WTC11 (cell line): ENCODE data around the gene FEN1. TPM values are rescaled to one million over a fixed set of nuclear protein-coding genes. Genes with fewer than 3 reads are reported as not detected.

Source experiments
- ATAC-seq: fragments of 200-7000 bp; cut with Tn5 transposase; 2 replicates; pipeline ENCODE4 v1.10.0; 2021; ENCODE audit warnings: mild to moderate bottlenecking, moderate library complexity
- CTCF ChIA-PET: fragments of 300-600 bp; sonication (Branson Sonifier 250); formaldehyde crosslinking; loops from one replicate; lab custom pipeline; 2021; ENCODE audit warnings: antibody characterized with exemption; lab: Charles Lee
- POLR2A ChIA-PET: fragments of 350-600 bp; sonication (Branson Sonifier 250); formaldehyde crosslinking; loops from one replicate; lab custom pipeline; 2021; ENCODE audit warnings: antibody characterized with exemption; lab: Charles Lee
- DNase-seq: peaks from one replicate; pipeline ENCODE4 v3.0.0; 2021; ENCODE audit warnings: low spot score
- H3K27ac Mint-ChIP-seq: 2 replicates; pipeline ENCODE4 v1.8.0; 2021; ENCODE audit warnings: mixed read lengths
- H3K27me3 Mint-ChIP-seq: 2 replicates; pipeline ENCODE4 v1.8.0; 2021; ENCODE audit warnings: low read depth, mild to moderate bottlenecking, moderate library complexity, mixed read lengths
- H3K36me3 Mint-ChIP-seq: 2 replicates; pipeline ENCODE4 v1.8.0; 2021; ENCODE audit warnings: mixed read lengths
- H3K4me1 Mint-ChIP-seq: 2 replicates; pipeline ENCODE4 v1.8.0; 2022; ENCODE audit warnings: mixed read lengths
- H3K4me3 Mint-ChIP-seq: 2 replicates; pipeline ENCODE4 v1.8.0; 2021; ENCODE audit warnings: mild to moderate bottlenecking, moderate library complexity, mixed read lengths
- H3K9me3 Mint-ChIP-seq: 2 replicates; pipeline ENCODE4 v1.8.0; 2021; ENCODE audit warnings: mixed read lengths
- ATF1 ChIP-seq: sonication (generic); formaldehyde crosslinking; IDR thresholded peaks from 2 replicates; pipeline ENCODE4 v1.8.1; 2023; ENCODE audit warnings: mild to moderate bottlenecking, moderate library complexity, missing genetic modification reagents
- FOXK1 ChIP-seq: sonication (generic); formaldehyde crosslinking; IDR thresholded peaks from 2 replicates; pipeline ENCODE4 v1.8.0; 2022; ENCODE audit warnings: mild to moderate bottlenecking, moderate library complexity, missing genetic modification reagents
- MXD4 ChIP-seq: fragments of 250-450 bp; sonication (Bioruptor Pico); IDR thresholded peaks from 2 replicates; pipeline ENCODE4 v1.8.0; 2021; ENCODE audit warnings: mild to moderate bottlenecking, moderate library complexity, borderline replicate concordance
- NFATC4 ChIP-seq: fragments of 250-450 bp; sonication (Bioruptor Pico); IDR thresholded peaks from 2 replicates; pipeline ENCODE4 v1.9.0; 2021; ENCODE audit warnings: mild to moderate bottlenecking
- OVOL2 ChIP-seq: fragments of 250-450 bp; sonication (Bioruptor Pico); IDR thresholded peaks from 2 replicates; pipeline ENCODE4 v1.9.0; 2021; ENCODE audit warnings: mild to moderate bottlenecking, borderline replicate concordance
- SMAD3 ChIP-seq: sonication (generic); formaldehyde crosslinking; IDR thresholded peaks from 2 replicates; pipeline ENCODE4 v1.8.0; 2022; ENCODE audit warnings: missing genetic modification reagents, mild to moderate bottlenecking, borderline replicate concordance
- SMAD4 ChIP-seq: sonication (generic); formaldehyde crosslinking; IDR thresholded peaks from 2 replicates; pipeline ENCODE4 v1.8.0; 2022; ENCODE audit warnings: mild to moderate bottlenecking, missing genetic modification reagents
- TP53 ChIP-seq: sonication (generic); formaldehyde crosslinking; IDR thresholded peaks from 2 replicates; pipeline ENCODE4 v1.8.1; 2023; ENCODE audit warnings: mild to moderate bottlenecking, missing genetic modification reagents
- ZNF263 ChIP-seq: sonication (generic); formaldehyde crosslinking; IDR thresholded peaks from 2 replicates; pipeline ENCODE4 v1.8.1; 2022; ENCODE audit warnings: low read depth, mild to moderate bottlenecking, moderate library complexity, missing genetic modification reagents
- ZNF317 ChIP-seq: sonication (generic); formaldehyde crosslinking; IDR thresholded peaks from 2 replicates; pipeline ENCODE4 v1.8.1; 2023; ENCODE audit warnings: low read depth, mild to moderate bottlenecking, moderate library complexity, missing genetic modification reagents, borderline replicate concordance
- ZNF423 ChIP-seq: fragments of 250-450 bp; sonication (Bioruptor Pico); IDR thresholded peaks from 2 replicates; pipeline ENCODE4 v2.1.2; 2022; ENCODE audit warnings: mild to moderate bottlenecking, moderate library complexity
- total RNA-seq: library from RNA; stranded (reverse); gene quantifications from 3 replicates; pipeline ENCODE4 v1.2.3, GENCODE V29; 2021
- TF ChIP-seq, protein P1 (sequence below): fragments of 250-450 bp; sonication (Bioruptor Pico); IDR thresholded peaks from 2 replicates; pipeline ENCODE4 v2.1.2; 2022; ENCODE audit warnings: mild to moderate bottlenecking, moderate library complexity
- TF ChIP-seq, protein P2 (sequence below): sonication (generic); formaldehyde crosslinking; IDR thresholded peaks from 2 replicates; pipeline ENCODE4 v1.8.0; 2022; ENCODE audit warnings: mild to moderate bottlenecking, missing genetic modification reagents
- TF ChIP-seq, protein P3 (sequence below): sonication (generic); formaldehyde crosslinking; IDR thresholded peaks from 2 replicates; pipeline ENCODE4 v1.8.0; 2022; ENCODE audit warnings: missing genetic modification reagents
- TF ChIP-seq, protein P4 (sequence below): fragments of 250-450 bp; sonication (Bioruptor Pico); IDR thresholded peaks from 2 replicates; pipeline ENCODE4 v1.9.0; 2021; ENCODE audit warnings: mild to moderate bottlenecking
- TF ChIP-seq, protein P5 (sequence below): fragments of 250-450 bp; sonication (Bioruptor Pico); IDR thresholded peaks from 2 replicates; pipeline ENCODE4 v1.9.0; 2021; ENCODE audit warnings: moderate library complexity, mild to moderate bottlenecking, inconsistent platforms, borderline replicate concordance
- TF ChIP-seq, protein P6 (sequence below): sonication (generic); formaldehyde crosslinking; IDR thresholded peaks from 2 replicates; pipeline ENCODE4 v1.8.0; 2023; ENCODE audit warnings: missing genetic modification reagents
- TF ChIP-seq, protein P7 (sequence below): sonication (generic); formaldehyde crosslinking; IDR thresholded peaks from 2 replicates; pipeline ENCODE4 v1.8.1; 2023; ENCODE audit warnings: mild to moderate bottlenecking, missing genetic modification reagents, moderate library complexity
- TF ChIP-seq, protein P8 (sequence below): fragments of 200-600 bp; IDR thresholded peaks from 2 replicates; pipeline ENCODE4 v1.8.0; 2022; ENCODE audit warnings: antibody characterized with exemption
- TF ChIP-seq, protein P9 (sequence below): sonication (generic); formaldehyde crosslinking; IDR thresholded peaks from 2 replicates; pipeline ENCODE4 v1.8.1; 2022; ENCODE audit warnings: mild to moderate bottlenecking, missing genetic modification reagents, moderate library complexity, borderline replicate concordance
- TF ChIP-seq, protein P10 (sequence below): sonication (generic); formaldehyde crosslinking; conservative IDR thresholded peaks from 2 replicates; pipeline ENCODE4 v1.8.1; 2022; ENCODE audit warnings: mild to moderate bottlenecking, missing genetic modification reagents

The FEN1 gene
- total RNA-seq, 1 experiment from 2014 or later, result 96.3 TPM

DNA sequence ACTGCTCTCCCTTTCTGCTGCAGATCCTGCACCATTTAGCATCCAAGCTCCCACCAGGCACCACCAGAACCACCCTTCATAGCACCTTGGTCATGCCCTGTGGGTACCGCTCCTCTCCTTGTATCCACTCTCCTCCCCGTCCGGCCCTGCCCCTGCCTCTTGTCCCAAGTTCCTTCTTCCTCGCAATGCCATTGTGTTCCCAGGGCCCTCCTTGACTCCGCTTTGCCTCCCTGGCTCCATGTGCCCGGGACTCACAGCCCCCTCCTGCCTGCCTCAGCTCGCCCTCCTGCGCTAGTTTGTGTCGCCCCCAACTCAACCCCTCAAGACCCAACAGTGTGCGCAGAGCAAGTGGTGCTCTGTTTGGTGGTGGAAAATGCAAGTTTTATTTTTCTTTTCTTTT lies 46.2 kb downstream of the FEN1 start (continued):
- TF ChIP-seq, protein P1, sequence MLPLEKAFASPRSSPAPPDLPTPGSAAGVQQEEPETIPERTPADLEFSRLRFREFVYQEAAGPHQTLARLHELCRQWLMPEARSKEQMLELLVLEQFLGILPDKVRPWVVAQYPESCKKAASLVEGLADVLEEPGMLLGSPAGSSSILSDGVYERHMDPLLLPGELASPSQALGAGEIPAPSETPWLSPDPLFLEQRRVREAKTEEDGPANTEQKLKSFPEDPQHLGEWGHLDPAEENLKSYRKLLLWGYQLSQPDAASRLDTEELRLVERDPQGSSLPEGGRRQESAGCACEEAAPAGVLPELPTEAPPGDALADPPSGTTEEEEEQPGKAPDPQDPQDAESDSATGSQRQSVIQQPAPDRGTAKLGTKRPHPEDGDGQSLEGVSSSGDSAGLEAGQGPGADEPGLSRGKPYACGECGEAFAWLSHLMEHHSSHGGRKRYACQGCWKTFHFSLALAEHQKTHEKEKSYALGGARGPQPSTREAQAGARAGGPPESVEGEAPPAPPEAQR (CRISPR knock-in tag), result no peak
- TF ChIP-seq SMAD4 (CRISPR knock-in tag) (no peak), ZNF263 (CRISPR knock-in tag) (no peak)

DNA sequence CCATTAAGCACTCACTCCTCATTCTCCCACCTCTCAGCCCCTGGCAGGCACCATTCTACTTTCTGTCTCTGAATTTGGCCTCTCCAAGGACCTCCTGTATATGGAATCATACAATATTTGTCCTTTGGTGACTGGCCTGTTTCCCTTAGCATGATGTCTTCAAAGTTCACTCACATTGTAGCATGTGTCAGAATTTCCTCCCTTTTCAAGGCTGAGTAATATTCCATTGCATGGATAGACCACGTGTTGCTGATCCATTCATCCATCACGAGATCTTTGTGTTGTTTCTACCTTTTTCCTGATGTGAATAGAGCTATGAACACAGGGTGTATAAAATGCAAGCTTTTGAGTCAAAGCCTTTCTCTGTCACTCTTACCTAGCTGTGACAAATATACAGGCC lies 47.0 kb downstream of the FEN1 start:
- H3K36me3 Mint-ChIP-seq, result peaks cover 75% of the 10 kb centered on the region
- no peak overlapping the region for H3K27ac Mint-ChIP-seq
- DNase-seq, result no peak
- no peak overlapping the region for H3K4me3 Mint-ChIP-seq
- no peak for ATAC-seq
- peaks cover 19% of the 10 kb centered on the region for H3K4me1 Mint-ChIP-seq
- ChIA-PET CTCF (no interaction called here), POLR2A (no interaction called here)
- 0 out of 2 replicates have a peak, but pooled peaks cover 3% of the 10 kb centered on the region for H3K9me3 Mint-ChIP-seq
- no peaks in the 10 kb centered on the region for H3K27me3 Mint-ChIP-seq
- TF ChIP-seq ZNF423 (CRISPR knock-in tag) (no peak), ZNF263 (CRISPR knock-in tag) (no peak), FOXK1 (CRISPR knock-in tag) (no peak), SMAD3 (CRISPR knock-in tag) (no peak), NFATC4 (no peak), MXD4 (CRISPR knock-in tag) (no peak), TP53 (CRISPR knock-in tag) (no peak), OVOL2 (CRISPR knock-in tag) (no peak), ATF1 (no peak), ZNF317 (CRISPR knock-in tag) (no peak)
- TF ChIP-seq, protein P2, sequence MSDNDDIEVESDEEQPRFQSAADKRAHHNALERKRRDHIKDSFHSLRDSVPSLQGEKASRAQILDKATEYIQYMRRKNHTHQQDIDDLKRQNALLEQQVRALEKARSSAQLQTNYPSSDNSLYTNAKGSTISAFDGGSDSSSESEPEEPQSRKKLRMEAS (CRISPR knock-in tag), result no peak
- TF ChIP-seq, protein P3, sequence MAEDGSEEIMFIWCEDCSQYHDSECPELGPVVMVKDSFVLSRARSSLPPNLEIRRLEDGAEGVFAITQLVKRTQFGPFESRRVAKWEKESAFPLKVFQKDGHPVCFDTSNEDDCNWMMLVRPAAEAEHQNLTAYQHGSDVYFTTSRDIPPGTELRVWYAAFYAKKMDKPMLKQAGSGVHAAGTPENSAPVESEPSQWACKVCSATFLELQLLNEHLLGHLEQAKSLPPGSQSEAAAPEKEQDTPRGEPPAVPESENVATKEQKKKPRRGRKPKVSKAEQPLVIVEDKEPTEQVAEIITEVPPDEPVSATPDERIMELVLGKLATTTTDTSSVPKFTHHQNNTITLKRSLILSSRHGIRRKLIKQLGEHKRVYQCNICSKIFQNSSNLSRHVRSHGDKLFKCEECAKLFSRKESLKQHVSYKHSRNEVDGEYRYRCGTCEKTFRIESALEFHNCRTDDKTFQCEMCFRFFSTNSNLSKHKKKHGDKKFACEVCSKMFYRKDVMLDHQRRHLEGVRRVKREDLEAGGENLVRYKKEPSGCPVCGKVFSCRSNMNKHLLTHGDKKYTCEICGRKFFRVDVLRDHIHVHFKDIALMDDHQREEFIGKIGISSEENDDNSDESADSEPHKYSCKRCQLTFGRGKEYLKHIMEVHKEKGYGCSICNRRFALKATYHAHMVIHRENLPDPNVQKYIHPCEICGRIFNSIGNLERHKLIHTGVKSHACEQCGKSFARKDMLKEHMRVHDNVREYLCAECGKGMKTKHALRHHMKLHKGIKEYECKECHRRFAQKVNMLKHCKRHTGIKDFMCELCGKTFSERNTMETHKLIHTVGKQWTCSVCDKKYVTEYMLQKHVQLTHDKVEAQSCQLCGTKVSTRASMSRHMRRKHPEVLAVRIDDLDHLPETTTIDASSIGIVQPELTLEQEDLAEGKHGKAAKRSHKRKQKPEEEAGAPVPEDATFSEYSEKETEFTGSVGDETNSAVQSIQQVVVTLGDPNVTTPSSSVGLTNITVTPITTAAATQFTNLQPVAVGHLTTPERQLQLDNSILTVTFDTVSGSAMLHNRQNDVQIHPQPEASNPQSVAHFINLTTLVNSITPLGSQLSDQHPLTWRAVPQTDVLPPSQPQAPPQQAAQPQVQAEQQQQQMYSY, result no peak
- TF ChIP-seq, protein P4, sequence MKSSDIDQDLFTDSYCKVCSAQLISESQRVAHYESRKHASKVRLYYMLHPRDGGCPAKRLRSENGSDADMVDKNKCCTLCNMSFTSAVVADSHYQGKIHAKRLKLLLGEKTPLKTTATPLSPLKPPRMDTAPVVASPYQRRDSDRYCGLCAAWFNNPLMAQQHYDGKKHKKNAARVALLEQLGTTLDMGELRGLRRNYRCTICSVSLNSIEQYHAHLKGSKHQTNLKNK, result no peak
- TF ChIP-seq, protein P5, sequence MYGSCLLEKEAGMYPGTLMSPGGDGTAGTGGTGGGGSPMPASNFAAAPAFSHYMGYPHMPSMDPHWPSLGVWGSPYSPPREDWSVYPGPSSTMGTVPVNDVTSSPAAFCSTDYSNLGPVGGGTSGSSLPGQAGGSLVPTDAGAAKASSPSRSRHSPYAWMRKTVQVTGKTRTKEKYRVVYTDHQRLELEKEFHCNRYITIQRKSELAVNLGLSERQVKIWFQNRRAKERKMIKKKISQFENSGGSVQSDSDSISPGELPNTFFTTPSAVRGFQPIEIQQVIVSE (CRISPR knock-in tag), result no peak
- TF ChIP-seq, protein P6, sequence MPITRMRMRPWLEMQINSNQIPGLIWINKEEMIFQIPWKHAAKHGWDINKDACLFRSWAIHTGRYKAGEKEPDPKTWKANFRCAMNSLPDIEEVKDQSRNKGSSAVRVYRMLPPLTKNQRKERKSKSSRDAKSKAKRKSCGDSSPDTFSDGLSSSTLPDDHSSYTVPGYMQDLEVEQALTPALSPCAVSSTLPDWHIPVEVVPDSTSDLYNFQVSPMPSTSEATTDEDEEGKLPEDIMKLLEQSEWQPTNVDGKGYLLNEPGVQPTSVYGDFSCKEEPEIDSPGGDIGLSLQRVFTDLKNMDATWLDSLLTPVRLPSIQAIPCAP (CRISPR knock-in tag), result no peak
- TF ChIP-seq, protein P7, sequence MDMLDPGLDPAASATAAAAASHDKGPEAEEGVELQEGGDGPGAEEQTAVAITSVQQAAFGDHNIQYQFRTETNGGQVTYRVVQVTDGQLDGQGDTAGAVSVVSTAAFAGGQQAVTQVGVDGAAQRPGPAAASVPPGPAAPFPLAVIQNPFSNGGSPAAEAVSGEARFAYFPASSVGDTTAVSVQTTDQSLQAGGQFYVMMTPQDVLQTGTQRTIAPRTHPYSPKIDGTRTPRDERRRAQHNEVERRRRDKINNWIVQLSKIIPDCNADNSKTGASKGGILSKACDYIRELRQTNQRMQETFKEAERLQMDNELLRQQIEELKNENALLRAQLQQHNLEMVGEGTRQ (CRISPR knock-in tag), result no peak
- TF ChIP-seq, protein P8, sequence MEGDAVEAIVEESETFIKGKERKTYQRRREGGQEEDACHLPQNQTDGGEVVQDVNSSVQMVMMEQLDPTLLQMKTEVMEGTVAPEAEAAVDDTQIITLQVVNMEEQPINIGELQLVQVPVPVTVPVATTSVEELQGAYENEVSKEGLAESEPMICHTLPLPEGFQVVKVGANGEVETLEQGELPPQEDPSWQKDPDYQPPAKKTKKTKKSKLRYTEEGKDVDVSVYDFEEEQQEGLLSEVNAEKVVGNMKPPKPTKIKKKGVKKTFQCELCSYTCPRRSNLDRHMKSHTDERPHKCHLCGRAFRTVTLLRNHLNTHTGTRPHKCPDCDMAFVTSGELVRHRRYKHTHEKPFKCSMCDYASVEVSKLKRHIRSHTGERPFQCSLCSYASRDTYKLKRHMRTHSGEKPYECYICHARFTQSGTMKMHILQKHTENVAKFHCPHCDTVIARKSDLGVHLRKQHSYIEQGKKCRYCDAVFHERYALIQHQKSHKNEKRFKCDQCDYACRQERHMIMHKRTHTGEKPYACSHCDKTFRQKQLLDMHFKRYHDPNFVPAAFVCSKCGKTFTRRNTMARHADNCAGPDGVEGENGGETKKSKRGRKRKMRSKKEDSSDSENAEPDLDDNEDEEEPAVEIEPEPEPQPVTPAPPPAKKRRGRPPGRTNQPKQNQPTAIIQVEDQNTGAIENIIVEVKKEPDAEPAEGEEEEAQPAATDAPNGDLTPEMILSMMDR, result no peak
- TF ChIP-seq, protein P9, sequence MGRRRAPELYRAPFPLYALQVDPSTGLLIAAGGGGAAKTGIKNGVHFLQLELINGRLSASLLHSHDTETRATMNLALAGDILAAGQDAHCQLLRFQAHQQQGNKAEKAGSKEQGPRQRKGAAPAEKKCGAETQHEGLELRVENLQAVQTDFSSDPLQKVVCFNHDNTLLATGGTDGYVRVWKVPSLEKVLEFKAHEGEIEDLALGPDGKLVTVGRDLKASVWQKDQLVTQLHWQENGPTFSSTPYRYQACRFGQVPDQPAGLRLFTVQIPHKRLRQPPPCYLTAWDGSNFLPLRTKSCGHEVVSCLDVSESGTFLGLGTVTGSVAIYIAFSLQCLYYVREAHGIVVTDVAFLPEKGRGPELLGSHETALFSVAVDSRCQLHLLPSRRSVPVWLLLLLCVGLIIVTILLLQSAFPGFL (CRISPR knock-in tag), result no peak
- TF ChIP-seq, protein P10, sequence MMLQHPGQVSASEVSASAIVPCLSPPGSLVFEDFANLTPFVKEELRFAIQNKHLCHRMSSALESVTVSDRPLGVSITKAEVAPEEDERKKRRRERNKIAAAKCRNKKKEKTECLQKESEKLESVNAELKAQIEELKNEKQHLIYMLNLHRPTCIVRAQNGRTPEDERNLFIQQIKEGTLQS (CRISPR knock-in tag), result no peak
